NCI-H1048 (cell line): ENCODE results near the gene TH.
"Not testable (repeated sequence)": the region's sequence is repeated elsewhere in the genome, so short reads cannot be mapped to it uniquely, and the experiment has no call there.

Source experiments
- DNase-seq: peaks from one replicate; lab custom pipeline; 2025; lab: John Stamatoyannopoulos, UW

The TH gene

GRCh38 chr11:2129699-2130366 lies 41.8 kb downstream of the TH start:
- no peak for DNase-seq

GRCh38 chr11:2129308-2129698 lies 42.3 kb downstream of the TH start:
- no peak for DNase-seq

DNA sequence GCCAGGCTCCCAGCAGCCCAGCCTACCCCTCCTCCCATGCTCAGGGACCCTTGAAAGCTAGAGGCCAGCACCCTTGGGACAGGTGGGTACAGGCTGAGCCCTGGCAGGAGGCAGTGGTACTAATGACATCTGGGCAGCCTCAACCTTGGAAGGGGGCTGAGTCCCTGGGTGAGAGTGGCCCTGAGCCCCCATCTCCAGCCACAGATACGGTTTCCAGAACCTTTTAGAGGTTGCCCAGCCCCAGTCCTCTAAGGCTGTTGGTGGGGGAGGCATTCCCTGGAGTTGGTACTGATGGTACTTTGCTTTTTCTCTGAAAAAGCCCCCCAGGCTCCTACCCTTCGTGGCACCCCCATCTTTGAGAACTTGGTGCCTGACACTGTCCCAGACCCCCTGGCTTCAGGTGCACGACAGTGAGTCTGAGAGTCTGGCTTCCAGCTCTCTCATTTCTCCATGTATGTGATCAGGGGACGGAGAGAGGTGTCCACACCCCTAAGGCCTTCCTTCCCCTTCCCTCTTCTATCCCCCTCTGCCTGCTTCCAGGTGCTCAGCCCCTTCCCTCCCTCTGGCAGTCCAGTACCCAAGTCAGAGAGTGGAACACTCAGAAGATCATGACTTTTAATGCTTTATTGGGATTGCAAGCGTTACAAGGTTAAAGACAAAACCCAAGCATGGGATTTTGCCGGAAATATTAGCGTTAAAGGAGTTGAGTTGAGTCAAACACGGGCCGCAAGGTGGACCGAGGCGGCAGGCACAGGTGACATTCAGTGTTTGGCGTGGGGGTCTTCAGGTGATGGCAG lies 42.9 kb downstream of the TH start:
- DNase-seq, result no peak

DNA sequence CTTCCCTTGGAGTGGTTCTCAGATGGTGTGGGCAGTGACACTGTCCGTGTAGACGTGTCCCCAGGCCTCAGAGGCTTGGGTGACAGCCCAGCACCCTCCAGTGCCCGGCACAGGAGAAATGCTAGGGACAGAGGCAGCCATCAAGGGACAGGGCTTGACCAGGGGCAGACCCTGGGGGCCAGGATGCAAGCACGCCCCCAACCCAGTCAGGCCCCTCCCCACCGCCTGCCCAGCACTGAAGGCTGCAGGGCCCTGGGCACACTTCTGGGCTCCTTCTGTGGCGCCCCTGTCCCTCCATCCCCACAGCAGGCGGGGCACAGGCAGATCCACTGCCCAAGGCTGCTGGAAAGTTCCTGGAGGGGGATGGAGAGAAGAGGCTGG lies 43.5 kb downstream of the TH start:
- no peak for DNase-seq

DNA sequence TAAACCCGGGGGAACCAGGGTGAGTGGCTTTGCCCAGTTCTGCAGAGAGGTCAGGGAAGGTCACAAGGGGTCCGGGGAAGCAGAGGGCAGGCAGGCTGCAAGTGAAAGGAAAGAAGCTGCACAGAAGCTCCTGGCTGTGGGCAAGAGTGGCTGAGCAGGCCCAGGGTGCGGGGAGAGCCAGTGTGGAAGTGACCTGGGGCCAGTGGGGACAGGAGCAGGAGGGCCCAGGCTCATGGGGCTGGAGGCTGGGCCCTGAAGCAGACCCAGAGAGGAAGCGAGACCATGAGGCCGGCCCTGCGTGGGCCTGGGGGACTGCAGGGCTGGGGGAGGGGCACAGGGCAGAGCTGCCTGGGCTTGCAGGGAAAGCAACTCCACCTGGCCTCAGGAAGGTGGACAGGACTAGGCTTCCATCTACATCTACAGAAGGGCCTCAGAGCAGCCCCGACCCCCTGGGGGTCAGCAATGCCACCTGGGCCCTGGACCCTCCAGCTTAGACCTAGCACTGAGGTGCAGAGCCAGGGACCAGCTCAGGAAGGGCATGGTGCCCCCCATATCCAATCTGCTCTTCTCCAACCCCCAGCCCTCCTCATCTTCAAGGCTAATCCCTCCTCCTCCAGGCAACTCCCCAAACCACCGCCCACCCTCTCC lies 44.0 kb downstream of the TH start:
- DNase-seq, result no peak

- DNase-seq, result no peak
These were observed 45.0 kb downstream of the TH start for GRCh38 chr11:2126520-2127085.

GRCh38 chr11:2124736-2125484 lies 46.7 kb downstream of the TH start:
- DNase-seq, result not testable (repeated sequence)

DNA sequence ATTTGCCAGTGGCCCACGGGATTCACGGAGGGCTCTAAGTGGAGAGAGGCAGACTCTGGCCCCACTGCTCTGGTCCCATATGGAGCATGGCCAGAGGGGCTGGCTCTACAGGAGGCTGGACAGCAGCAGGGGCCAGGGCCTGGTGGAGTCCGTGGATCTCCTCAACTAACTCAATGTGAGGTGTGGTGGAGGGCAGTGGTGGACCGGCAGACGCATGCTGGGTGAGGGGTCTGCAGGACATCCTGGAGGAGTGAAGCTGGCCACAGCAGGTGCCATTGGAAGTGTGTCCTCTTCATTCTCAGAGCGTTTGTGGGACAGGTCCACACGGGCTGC lies 48.0 kb downstream of the TH start:
- DNase-seq, result no peak

GRCh38 chr11:2122907-2123627 lies 48.5 kb downstream of the TH start:
- no peak for DNase-seq

- no peak for DNase-seq
These were observed 49.3 kb downstream of the TH start for GRCh38 chr11:2122222-2122906.

- no peak for DNase-seq
These were observed 50.1 kb downstream of the TH start for GRCh38 chr11:2121227-2122130.

DNA sequence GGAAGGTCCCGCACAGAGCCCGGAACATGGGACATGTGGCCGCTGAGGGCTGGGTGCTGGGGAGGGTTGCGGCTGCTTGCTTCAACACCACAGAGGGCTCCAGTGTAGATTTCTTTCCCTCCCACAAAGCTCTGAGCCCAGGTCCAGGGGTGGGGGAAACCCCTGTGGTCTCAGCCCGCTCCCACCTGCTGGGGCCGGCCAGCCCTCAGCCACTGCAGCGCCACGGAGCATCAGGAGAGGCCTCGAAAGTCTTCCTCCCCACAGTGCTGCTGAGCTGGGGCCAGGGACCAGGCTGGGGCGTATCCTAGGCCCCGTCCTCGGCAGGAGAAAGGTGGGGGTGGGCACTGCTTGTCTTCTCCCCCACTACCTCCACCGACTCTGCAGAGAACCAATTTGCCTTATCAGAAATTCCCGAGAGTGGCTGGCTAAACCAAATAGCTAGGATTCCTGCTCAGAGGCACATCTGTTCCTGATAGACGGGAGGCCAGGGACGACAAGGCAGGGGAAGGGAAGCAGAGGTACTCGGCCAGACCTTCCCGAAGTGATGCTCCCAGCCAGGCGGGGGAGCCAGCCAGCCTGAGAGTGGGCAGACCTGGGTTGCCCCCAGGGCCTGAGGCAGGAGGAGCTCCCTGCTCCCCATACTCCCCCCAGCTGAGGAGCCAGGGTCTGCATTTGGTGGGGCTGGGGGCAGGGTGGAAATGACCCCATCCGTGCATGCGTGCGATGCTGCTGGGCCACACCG lies 51.1 kb downstream of the TH start:
- DNase-seq, result no peak

GRCh38 chr11:2118677-2119076 lies 52.9 kb downstream of the TH start:
- DNase-seq, result no peak

DNA sequence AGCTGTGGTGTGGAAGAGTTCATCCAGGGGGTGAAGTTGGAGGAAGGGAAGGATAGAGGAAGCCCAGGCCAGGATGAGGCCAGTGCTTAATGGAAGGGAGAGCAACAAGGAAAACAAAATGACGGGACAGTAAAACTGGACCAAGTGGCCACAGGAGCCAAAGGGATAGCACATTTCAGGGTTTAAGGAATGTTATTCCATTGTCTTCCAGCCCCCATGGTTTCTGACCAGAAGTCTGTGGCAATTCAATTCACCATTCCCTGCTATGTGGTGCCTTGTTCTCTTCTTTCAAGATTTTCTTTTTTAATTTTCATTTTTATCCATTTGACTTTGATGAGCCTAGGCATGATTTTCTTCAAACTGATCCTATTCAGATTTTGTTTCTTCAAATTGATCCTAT lies 54.9 kb downstream of the TH start:
- no peak for DNase-seq

- no peak for DNase-seq
These were observed 56.3 kb downstream of the TH start for GRCh38 chr11:2115308-2115707.

- no peak for DNase-seq
These were observed 57.0 kb downstream of the TH start for GRCh38 chr11:2114430-2115241.
